ENCODE results near the gene TBC1D8B.
A peak's percentile ranks its signal among the peaks of the same experiment; 100 is the strongest.

The TBC1D8B gene

GRCh38 chrX:106903856-106904528, 101.5 kb downstream of the TBC1D8B start:
- Histone ChIP-seq H2BK120ac (ENCODE audit: low read depth, low read length) (no peak overlapping the region), H3K18ac (ENCODE audit: low read length) (peak overlapping the region; percentile 58), H4K8ac (ENCODE audit: low read depth, low read length) (no peak overlapping the region), H3K9ac (ENCODE audit: low read depth, low read length, poor library complexity) (no peak overlapping the region), H3K23ac (ENCODE audit: low read depth, low read length, poor library complexity) (no peak overlapping the region), H3K4ac (ENCODE audit: low read length) (no peak overlapping the region), H2AFZ (ENCODE audit: low read length) (no peak overlapping the region), H3K79me1 (ENCODE audit: low read depth, low read length) (no peaks in the 10 kb centered on the region), H3K36me3 (replicated peaks in 1 of 2; ENCODE audit: control insufficient read depth in 2 of 2, insufficient read depth in 2 of 2, low read length in 2 of 2) (no peaks in the 10 kb centered on the region), H4K91ac (ENCODE audit: low read depth, low read length, poor library complexity) (no peak overlapping the region), H2BK5ac (ENCODE audit: low read length) (no peak overlapping the region), H2BK15ac (ENCODE audit: low read length) (no peak overlapping the region), H2AK5ac (ENCODE audit: low read depth, low read length) (no peak overlapping the region), H3K27ac (replicated peaks; ENCODE audit: low read length) (peak overlapping the region; percentile 70), H2BK12ac (ENCODE audit: low read length) (no peak overlapping the region), H3K4me3 (ENCODE audit: low read length in 2 of 2) (no peak overlapping the region), H3K4me2 (ENCODE audit: insufficient read depth, low read length, poor library complexity, severe bottlenecking) (no peak overlapping the region), H3K4me1 (ENCODE audit: control insufficient read depth in 2 of 2, insufficient read depth in 1 of 2, low read depth in 1 of 2, low read length in 2 of 2) (peaks cover 0 to 8% of the 10 kb centered on the region in 2 donors), H3K14ac (ENCODE audit: low read length) (no peak overlapping the region), H3K9me3 (replicated peaks in 1 of 2; ENCODE audit: control insufficient read depth in 2 of 2, insufficient read depth in 1 of 2, low read depth in 1 of 2, low read length in 2 of 2) (no peaks in the 10 kb centered on the region), H3K27me3 (ENCODE audit: control insufficient read depth in 3 of 3, insufficient read depth in 3 of 3, low read depth in 1 of 3, low read length in 3 of 3) (peaks cover 0 to 13% (median 0%) of the 10 kb centered on the region in 3 experiments)
- WGBS, 2 donors (ENCODE audit: extremely low coverage in 2 of 2, insufficient read length in 2 of 2, insufficient replicate concordance in 1 of 2), result no CpG with 5 or more reads among the region's 5 CpGs
- no peak for DNase-seq (ENCODE audit: low spot score)

GRCh38 chrX:106905064-106905708, 102.7 kb downstream of the TBC1D8B start:
- Histone ChIP-seq H2BK15ac (ENCODE audit: low read length) (no peak overlapping the region), H3K4ac (ENCODE audit: low read length) (no peak overlapping the region), H2AK5ac (ENCODE audit: low read depth, low read length) (no peak overlapping the region), H3K27ac (replicated peaks; ENCODE audit: low read length) (no peak overlapping the region), H3K4me2 (ENCODE audit: insufficient read depth, low read length, poor library complexity, severe bottlenecking) (no peak overlapping the region), H3K4me3 (ENCODE audit: low read length in 2 of 2) (no peak overlapping the region), H3K27me3 (ENCODE audit: control insufficient read depth in 3 of 3, insufficient read depth in 3 of 3, low read depth in 1 of 3, low read length in 3 of 3) (peaks cover 0 to 16% (median 0%) of the 10 kb centered on the region in 3 experiments), H4K91ac (ENCODE audit: low read depth, low read length, poor library complexity) (no peak overlapping the region), H3K9ac (ENCODE audit: low read depth, low read length, poor library complexity) (no peak overlapping the region), H2AFZ (ENCODE audit: low read length) (no peak overlapping the region), H2BK5ac (ENCODE audit: low read length) (no peak overlapping the region), H4K8ac (ENCODE audit: low read depth, low read length) (no peak overlapping the region), H2BK120ac (ENCODE audit: low read depth, low read length) (no peak overlapping the region), H3K23ac (ENCODE audit: low read depth, low read length, poor library complexity) (no peak overlapping the region), H3K79me1 (ENCODE audit: low read depth, low read length) (no peaks in the 10 kb centered on the region), H3K9me3 (replicated peaks in 1 of 2; ENCODE audit: control insufficient read depth in 2 of 2, insufficient read depth in 1 of 2, low read depth in 1 of 2, low read length in 2 of 2) (no peaks in the 10 kb centered on the region), H3K4me1 (ENCODE audit: control insufficient read depth in 2 of 2, insufficient read depth in 1 of 2, low read depth in 1 of 2, low read length in 2 of 2) (peaks cover 0 to 8% of the 10 kb centered on the region in 2 donors), H3K36me3 (replicated peaks in 1 of 2; ENCODE audit: control insufficient read depth in 2 of 2, insufficient read depth in 2 of 2, low read length in 2 of 2) (no peaks in the 10 kb centered on the region), H3K14ac (ENCODE audit: low read length) (no peak overlapping the region), H3K18ac (ENCODE audit: low read length) (no peak overlapping the region), H2BK12ac (ENCODE audit: low read length) (no peak overlapping the region)
- whole genome bisulfite sequencing, 2 donors (ENCODE audit: extremely low coverage in 2 of 2, insufficient read length in 2 of 2, insufficient replicate concordance in 1 of 2), result no CpG with 5 or more reads among the region's 5 CpGs
- DNase-seq (ENCODE audit: low spot score), result no peak

GRCh38 chrX:106906361-106906760, 103.9 kb downstream of the TBC1D8B start:
- H2AFZ ChIP-seq (ENCODE audit: low read length), result no peak overlapping the region
- H3K4me1 ChIP-seq (ENCODE audit: control insufficient read depth in 2 of 2, insufficient read depth in 1 of 2, low read depth in 1 of 2, low read length in 2 of 2), result peaks cover 0 to 8% of the 10 kb centered on the region in 2 donors
- H3K23ac ChIP-seq (ENCODE audit: low read depth, low read length, poor library complexity), result no peak overlapping the region
- H2BK15ac ChIP-seq (ENCODE audit: low read length), result no peak overlapping the region
- H2BK12ac ChIP-seq (ENCODE audit: low read length), result no peak overlapping the region
- H3K4ac ChIP-seq (ENCODE audit: low read length), result no peak overlapping the region
- no peak overlapping the region for H2AK5ac ChIP-seq (ENCODE audit: low read depth, low read length)
- no peak overlapping the region for H2BK5ac ChIP-seq (ENCODE audit: low read length)
- H3K36me3 ChIP-seq (replicated peaks in 1 of 2; ENCODE audit: control insufficient read depth in 2 of 2, insufficient read depth in 2 of 2, low read length in 2 of 2), result no peaks in the 10 kb centered on the region
- no CpG with 5 or more reads among the region's 6 CpGs for WGBS, 2 donors (ENCODE audit: extremely low coverage in 2 of 2, insufficient read length in 2 of 2, insufficient replicate concordance in 1 of 2)
- no peak overlapping the region for H3K14ac ChIP-seq (ENCODE audit: low read length)
- no peak for DNase-seq (ENCODE audit: low spot score)
- no peak overlapping the region for H4K8ac ChIP-seq (ENCODE audit: low read depth, low read length)
- H3K18ac ChIP-seq (ENCODE audit: low read length), result no peak overlapping the region
- H4K91ac ChIP-seq (ENCODE audit: low read depth, low read length, poor library complexity), result no peak overlapping the region
- no peaks in the 10 kb centered on the region for H3K9me3 ChIP-seq (replicated peaks in 1 of 2; ENCODE audit: control insufficient read depth in 2 of 2, insufficient read depth in 1 of 2, low read depth in 1 of 2, low read length in 2 of 2)
- H2BK120ac ChIP-seq (ENCODE audit: low read depth, low read length), result no peak overlapping the region
- peaks cover 0 to 14% (median 0%) of the 10 kb centered on the region in 3 experiments for H3K27me3 ChIP-seq (ENCODE audit: control insufficient read depth in 3 of 3, insufficient read depth in 3 of 3, low read depth in 1 of 3, low read length in 3 of 3)
- no peaks in the 10 kb centered on the region for H3K79me1 ChIP-seq (ENCODE audit: low read depth, low read length)
- no peak overlapping the region for H3K4me3 ChIP-seq (ENCODE audit: low read length in 2 of 2)
- no peak overlapping the region for H3K27ac ChIP-seq (replicated peaks; ENCODE audit: low read length)
- no peak overlapping the region for H3K9ac ChIP-seq (ENCODE audit: low read depth, low read length, poor library complexity)
- H3K4me2 ChIP-seq (ENCODE audit: insufficient read depth, low read length, poor library complexity, severe bottlenecking), result no peak overlapping the region

GRCh38 chrX:106912864-106913263, 110.4 kb downstream of the TBC1D8B start:
- H3K36me3 ChIP-seq (replicated peaks in 1 of 2; ENCODE audit: control insufficient read depth in 2 of 2, insufficient read depth in 2 of 2, low read length in 2 of 2), result no peaks in the 10 kb centered on the region
- H3K4ac ChIP-seq (ENCODE audit: low read length), result no peak overlapping the region
- H3K23ac ChIP-seq (ENCODE audit: low read depth, low read length, poor library complexity), result no peak overlapping the region
- H3K4me2 ChIP-seq (ENCODE audit: insufficient read depth, low read length, poor library complexity, severe bottlenecking), result no peak overlapping the region
- peaks cover 0 to 28% (median 0%) of the 10 kb centered on the region in 3 experiments for H3K27me3 ChIP-seq (ENCODE audit: control insufficient read depth in 3 of 3, insufficient read depth in 3 of 3, low read depth in 1 of 3, low read length in 3 of 3)
- no peak overlapping the region for H3K14ac ChIP-seq (ENCODE audit: low read length)
- no peak overlapping the region for H2BK12ac ChIP-seq (ENCODE audit: low read length)
- H2BK120ac ChIP-seq (ENCODE audit: low read depth, low read length), result no peak overlapping the region
- H3K4me1 ChIP-seq (ENCODE audit: control insufficient read depth in 2 of 2, insufficient read depth in 1 of 2, low read depth in 1 of 2, low read length in 2 of 2), result no peaks in the 10 kb centered on the region
- H2BK15ac ChIP-seq (ENCODE audit: low read length), result no peak overlapping the region
- H3K18ac ChIP-seq (ENCODE audit: low read length), result no peak overlapping the region
- H4K91ac ChIP-seq (ENCODE audit: low read depth, low read length, poor library complexity), result no peak overlapping the region
- no peak overlapping the region for H2AFZ ChIP-seq (ENCODE audit: low read length)
- DNase-seq (ENCODE audit: low spot score), result no peak
- H3K9me3 ChIP-seq (replicated peaks in 1 of 2; ENCODE audit: control insufficient read depth in 2 of 2, insufficient read depth in 1 of 2, low read depth in 1 of 2, low read length in 2 of 2), result no peaks in the 10 kb centered on the region
- no peak overlapping the region for H2BK5ac ChIP-seq (ENCODE audit: low read length)
- H3K9ac ChIP-seq (ENCODE audit: low read depth, low read length, poor library complexity), result no peak overlapping the region
- no peak overlapping the region for H4K8ac ChIP-seq (ENCODE audit: low read depth, low read length)
- no peaks in the 10 kb centered on the region for H3K79me1 ChIP-seq (ENCODE audit: low read depth, low read length)
- no peak overlapping the region for H2AK5ac ChIP-seq (ENCODE audit: low read depth, low read length)
- H3K27ac ChIP-seq (replicated peaks; ENCODE audit: low read length), result no peak overlapping the region
- H3K4me3 ChIP-seq (ENCODE audit: low read length in 2 of 2), result no peak overlapping the region
- no CpG with 5 or more reads among the region's 2 CpGs for WGBS, 2 donors (ENCODE audit: extremely low coverage in 2 of 2, insufficient read length in 2 of 2, insufficient replicate concordance in 1 of 2)
